Measurements from ENCODE around the gene ZNF678.
"Not testable (repeated sequence)": the region's sequence is repeated elsewhere in the genome, so short reads cannot be mapped to it uniquely, and the experiment has no call there.

Gene ZNF678

DNA sequence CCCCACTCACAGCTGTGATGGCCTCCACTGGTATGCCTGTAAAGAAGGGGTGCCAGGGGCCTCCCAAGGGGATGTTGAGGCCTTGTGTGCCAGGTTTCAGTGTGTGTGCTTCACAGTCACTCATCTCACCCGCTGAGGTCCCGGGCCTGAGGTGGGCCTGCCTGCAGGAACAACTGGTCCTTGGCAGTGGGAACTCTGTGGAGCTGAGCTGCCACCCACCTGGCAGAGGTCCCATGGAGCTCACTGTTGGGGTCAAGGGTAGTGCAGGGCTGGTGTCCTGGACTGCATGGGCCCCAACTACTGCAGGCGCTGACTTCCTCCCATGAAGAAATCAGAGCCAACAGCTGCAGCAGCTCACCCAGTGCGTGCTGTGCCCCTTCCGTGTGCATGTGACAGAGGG is 17.3 kb upstream of the ZNF678 start:
- TF ChIP-seq, protein P1, sequence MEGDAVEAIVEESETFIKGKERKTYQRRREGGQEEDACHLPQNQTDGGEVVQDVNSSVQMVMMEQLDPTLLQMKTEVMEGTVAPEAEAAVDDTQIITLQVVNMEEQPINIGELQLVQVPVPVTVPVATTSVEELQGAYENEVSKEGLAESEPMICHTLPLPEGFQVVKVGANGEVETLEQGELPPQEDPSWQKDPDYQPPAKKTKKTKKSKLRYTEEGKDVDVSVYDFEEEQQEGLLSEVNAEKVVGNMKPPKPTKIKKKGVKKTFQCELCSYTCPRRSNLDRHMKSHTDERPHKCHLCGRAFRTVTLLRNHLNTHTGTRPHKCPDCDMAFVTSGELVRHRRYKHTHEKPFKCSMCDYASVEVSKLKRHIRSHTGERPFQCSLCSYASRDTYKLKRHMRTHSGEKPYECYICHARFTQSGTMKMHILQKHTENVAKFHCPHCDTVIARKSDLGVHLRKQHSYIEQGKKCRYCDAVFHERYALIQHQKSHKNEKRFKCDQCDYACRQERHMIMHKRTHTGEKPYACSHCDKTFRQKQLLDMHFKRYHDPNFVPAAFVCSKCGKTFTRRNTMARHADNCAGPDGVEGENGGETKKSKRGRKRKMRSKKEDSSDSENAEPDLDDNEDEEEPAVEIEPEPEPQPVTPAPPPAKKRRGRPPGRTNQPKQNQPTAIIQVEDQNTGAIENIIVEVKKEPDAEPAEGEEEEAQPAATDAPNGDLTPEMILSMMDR (IDR thresholded peaks at IDR 0.05; ENCODE audit: low read depth, low read length) = no peak
- no peak for DNase-seq (ENCODE audit: extremely low read depth, low read depth)

DNA sequence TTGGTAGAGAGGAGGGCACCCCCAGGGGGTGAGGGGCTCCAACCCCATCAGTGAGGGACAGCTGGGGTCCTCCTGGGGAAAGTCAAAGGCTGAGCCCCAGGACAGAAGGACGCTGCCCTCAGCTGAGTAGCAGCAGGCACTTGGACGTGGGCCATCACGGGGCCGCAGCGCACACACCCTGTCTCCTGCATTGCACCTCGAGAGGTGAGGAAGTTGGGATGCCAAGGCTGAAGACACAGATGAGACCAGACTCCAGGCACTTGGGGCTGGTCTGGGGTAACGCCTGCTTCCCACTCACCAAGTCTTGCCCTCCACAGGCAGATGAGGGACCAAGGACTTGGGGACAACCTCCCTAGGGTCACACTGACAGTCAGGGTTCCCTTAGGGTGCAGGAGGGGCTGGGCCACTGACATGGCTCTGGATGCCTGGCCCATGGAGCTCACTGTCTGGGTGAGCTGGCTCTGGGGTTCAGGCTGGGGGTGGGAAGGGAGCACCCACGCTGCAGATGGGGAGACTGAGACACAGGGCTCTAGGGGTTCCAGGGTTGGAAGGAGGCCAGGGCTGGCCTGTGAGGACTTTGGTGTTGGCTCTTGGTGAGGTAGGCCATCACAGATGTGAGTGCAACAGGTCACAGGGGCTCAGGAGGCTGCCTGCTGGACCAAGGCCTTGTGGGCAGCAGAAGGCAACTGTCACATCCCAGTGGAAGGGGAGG is 16.6 kb upstream of the ZNF678 start:
- no peak for DNase-seq (ENCODE audit: extremely low read depth, low read depth)
- TF ChIP-seq, protein P1 (IDR thresholded peaks at IDR 0.05; ENCODE audit: low read depth, low read length) = no peak

DNA sequence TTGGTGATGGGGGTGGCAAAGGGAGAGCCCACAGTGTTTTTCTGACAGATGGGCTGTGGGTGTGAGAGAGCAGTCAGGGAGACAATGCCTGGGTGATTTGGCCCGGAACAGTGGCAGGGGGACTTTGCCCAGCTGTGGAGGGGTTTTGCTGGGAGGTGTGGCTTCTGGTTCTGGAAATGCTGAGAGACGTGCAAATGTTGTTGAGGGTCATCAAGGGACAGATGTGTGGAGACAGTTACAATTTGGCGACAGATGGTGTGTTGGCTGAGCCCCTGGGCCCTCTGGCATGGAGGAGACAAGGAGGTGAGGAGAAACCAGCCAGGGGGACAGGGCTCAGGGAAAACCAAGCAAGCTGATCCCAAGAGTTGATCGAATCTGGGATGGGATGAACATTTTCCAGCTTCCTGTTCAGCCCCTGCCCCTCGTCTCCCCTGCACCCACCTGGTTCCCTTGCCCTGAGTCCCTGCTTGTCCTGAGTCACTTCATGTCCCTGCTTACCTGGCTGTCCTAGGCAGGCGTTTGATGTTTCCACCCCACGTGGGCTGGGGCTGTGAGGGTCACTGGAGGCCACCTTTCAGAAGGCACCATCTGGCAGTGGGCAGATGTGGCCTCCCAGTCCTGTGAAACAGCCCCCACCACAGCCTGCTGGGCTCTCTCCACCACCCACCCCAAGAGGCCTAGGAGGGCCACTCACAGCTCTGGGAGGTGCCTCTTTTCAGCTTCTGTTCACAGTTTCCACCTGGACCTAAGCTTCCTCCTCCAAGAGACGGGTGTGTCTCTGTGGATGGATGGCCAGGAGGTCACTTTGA is 15.8 kb upstream of the ZNF678 start:
- TF ChIP-seq, protein P1 (IDR thresholded peaks at IDR 0.05; ENCODE audit: low read depth, low read length) = no peak
- no peak for DNase-seq (ENCODE audit: extremely low read depth, low read depth)

DNA sequence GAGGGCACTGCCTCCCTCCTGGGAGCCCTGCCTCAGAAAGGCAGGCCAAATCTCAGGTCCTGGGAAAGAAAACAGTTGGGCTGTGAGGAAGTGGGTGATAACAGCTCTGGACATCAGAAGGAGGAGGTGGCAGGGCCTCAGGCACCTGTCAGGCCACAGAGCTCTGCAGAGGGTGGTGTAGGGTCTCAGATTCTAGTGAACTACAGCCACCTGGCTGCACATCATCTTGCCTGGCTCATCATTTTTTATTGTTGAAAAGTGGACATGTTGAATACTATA is 15.3 kb upstream of the ZNF678 start:
- no peak for DNase-seq (ENCODE audit: extremely low read depth, low read depth)
- TF ChIP-seq, protein P1 (IDR thresholded peaks at IDR 0.05; ENCODE audit: low read depth, low read length) = no peak

DNA sequence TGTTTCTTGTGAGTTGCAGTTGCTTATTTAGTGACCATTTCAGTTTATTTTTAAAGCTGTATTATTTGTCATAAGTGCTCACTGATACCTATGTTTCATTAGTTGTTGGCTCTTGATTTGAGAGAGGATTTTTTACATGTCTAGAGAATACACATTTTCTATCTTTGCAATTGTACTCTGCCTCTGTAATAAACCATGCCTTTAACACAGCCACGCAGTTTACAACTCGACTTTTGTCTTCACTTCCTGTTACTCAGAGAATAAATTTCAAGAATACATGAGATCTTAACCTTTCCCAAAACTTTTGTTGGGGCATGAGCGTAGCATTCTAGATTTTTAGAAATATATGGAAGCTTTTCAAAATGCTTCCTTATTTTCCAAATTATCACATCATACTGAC is 14.9 kb upstream of the ZNF678 start:
- no peak for DNase-seq (ENCODE audit: extremely low read depth, low read depth)
- TF ChIP-seq, protein P1 (IDR thresholded peaks at IDR 0.05; ENCODE audit: low read depth, low read length) = no peak

DNA sequence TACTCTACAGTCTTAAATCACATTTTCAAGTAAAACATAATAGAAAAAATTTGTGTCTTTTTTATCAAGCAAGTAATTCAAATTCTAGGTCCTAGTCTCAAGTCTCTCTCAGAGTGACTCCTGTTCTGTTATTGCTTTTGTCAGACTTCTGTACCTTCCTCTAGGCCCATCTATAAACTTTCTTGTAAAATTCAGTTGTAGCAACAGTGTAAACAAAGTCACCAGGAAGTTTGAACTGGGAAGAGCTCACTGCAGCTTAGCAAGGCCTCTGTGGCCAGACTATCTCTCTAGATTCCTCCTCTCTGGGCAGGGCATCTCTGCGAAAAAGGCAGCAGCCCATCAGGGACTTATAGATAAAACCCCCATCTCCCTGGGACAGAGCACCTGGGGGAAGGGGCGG is 13.5 kb upstream of the ZNF678 start:
- TF ChIP-seq, protein P1 (IDR thresholded peaks at IDR 0.05; ENCODE audit: low read depth, low read length) = no peak
- no peak for DNase-seq (ENCODE audit: extremely low read depth, low read depth)

DNA sequence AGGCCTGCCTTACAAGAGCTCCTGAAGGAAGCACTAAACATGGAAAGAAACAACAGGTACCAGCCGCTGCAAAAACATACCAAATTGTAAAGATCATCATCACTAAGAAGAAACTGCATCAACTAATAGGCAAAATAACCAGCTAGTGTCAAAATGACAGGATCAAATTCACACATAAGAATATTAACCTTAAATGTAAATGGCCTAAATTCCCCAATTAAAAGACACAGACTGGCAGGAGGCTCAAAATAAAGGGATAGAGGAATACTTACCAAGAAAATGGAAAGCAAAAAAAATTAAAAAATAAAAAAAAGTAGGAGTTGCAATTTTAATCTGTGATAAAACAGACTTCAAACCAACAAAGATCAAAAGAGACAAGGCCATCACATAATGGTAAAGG is 11.5 kb upstream of the ZNF678 start:
- DNase-seq (ENCODE audit: extremely low read depth, low read depth) = not testable (repeated sequence)

All from AG09319 (cell line).